NCI-H446 (cell line): ENCODE results near the gene NDUFA6.

Source experiments
- DNase-seq, 2 experiments: peaks; one replicate each; lab custom pipeline; 2025; lab: John Stamatoyannopoulos, UW

The NDUFA6 gene

GRCh38 chr22:42070517-42071422 lies 19.8 kb downstream of the NDUFA6 start, which contains the start of gene NAGA:
TSS of gene NAGA (minus strand) at chr22:42070812. CDS start at chr22:42070297, 515 bp downstream.
- DNase-seq = peak; percentile 95

DNA sequence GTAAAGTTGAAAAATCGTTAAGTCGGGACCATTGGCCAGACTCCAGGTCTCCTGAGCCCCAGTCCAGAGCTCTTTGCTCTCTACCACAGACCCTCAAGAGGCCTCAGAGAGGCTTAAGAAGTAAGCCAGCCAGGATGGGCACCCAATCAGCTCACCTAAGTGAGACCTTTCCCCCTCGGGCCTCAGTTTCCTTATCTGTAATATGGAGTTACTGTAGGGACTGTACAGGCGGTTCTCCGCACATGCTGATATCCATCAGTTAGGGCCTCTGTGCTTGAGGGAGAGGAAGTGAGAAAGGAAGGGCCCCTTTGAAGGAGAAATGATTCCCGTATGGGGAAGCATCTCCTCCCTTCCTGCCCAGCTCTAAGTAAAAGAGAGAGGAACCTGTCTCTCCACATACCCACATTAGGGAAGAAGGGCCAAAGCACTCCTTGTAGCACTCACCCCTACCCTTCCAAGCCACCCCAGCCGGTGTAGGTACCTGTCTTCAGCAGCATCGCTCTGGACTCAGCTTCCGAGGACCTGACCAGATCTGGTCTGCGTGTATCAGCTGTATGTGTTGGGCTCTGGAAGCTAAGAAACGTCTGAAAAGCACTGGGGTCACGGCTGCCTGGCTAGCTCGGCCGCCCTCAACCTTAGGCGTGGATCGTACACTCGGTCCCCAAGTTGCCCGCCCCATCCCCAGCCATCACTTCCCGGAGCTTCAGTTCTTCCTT lies 20.6 kb downstream of the NDUFA6 start:
- DNase-seq = no peak

DNA sequence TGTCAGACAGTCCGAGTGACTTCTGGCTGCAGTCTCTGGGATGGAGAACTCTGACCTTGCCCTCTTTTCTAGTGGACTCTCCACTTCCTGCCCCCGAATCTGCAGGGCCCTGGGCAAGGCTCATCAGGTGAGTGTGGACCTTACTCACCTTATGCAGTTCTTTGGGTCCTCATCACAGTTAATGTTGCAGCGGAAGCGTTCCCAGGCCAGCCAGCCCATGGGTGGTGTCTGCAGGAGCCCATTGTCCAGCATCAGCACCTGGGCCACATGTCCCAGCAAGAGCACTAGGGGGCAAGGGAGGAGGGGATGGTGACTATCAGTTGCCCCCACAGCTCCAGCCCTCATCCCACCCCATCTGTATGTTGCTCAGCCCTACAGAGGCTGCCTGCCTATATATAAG lies 22.3 kb downstream of the NDUFA6 start:
- DNase-seq = no peak

- no peak for DNase-seq
Observed at GRCh38 chr22:42067671-42068251, 22.8 kb downstream of the NDUFA6 start.

DNA sequence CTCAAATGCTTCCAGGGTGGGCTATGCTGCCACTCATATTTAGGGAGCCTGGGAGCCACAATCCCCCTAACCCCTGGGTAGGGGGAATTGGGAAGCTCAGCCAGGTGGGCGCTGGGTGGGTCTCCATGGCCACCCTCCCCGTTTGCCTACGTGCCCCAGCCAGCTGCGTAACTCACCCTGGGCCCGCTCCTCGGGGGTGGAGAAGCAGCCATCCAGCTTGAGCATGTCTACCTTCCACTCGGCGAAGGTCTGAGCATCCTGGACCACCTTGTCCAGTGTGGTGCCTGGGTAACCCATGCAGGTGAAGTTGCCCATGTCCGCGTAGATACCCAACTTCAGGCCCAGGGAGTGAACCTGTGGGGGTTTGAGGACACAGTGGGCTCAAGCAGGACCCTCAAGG lies 23.6 kb downstream of the NDUFA6 start:
- DNase-seq = no peak

DNA sequence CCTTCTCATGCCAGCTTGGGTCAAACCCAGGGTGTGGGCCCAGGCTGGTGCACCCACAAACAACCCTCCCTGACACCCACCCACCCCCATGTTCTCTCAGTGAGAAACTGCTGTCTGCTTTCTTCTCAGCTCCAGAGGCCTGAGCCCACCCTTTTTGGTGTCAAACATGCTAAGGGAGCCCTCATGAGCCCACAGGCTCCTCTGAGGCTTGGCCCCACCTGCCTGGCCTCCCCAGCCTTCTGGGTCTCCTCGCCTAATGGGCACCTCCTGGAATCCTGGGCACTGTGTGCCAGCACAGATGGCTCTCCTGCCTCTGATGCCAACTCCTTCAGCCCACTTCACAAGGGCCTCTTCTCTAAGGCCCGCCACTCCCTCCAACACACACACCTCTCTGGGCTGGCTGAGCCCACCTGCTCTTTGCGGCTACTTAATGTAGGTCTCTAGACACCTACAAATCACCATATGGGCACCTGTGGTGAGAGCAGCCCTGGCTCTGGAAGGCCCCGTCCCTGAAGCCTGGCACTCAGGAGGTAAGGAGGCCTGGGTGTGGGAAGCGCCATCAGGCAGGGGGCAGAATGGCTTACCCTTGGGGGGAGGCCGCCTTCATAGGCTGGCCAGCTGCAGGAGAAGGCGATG lies 24.3 kb downstream of the NDUFA6 start:
- no peak for DNase-seq

GRCh38 chr22:42065438-42066125 lies 25.0 kb downstream of the NDUFA6 start:
- no peak for DNase-seq

GRCh38 chr22:42064629-42065028 lies 25.9 kb downstream of the NDUFA6 start:
- no peak for DNase-seq

DNA sequence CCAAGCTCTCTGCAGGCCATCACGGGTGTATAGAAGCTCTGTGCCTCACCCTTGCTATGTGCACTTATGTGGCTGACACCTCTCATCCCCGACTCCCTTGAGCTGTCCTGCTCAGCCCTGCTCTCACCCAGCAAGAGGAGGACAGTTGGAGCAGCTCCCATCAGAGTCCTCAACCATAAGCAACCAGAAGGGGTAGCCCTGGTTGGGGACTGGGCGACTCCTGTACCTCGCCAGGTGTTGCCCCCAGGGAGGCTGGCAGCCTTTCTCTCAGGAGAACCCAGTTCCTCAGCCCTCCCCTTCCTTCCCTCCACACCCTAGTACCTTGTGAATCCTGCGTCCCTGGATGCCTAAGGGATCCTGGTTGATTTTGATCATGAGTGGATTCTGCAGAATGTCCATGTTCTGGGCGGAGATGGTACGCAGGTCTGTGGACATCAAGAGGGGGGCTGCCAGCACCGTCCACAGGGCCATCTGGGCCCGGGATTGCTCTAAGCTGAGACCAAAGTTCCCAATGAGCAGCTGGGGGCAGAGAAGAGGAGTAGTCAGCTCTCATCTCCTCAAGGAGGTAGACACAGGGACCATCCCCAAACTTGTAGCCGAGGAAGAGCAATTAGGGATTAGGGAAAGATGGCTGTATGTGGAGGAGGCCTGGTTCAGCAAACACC lies 27.9 kb downstream of the NDUFA6 start:
- no peak for DNase-seq

GRCh38 chr22:42061041-42061440 lies 29.5 kb downstream of the NDUFA6 start:
- no peak for DNase-seq

DNA sequence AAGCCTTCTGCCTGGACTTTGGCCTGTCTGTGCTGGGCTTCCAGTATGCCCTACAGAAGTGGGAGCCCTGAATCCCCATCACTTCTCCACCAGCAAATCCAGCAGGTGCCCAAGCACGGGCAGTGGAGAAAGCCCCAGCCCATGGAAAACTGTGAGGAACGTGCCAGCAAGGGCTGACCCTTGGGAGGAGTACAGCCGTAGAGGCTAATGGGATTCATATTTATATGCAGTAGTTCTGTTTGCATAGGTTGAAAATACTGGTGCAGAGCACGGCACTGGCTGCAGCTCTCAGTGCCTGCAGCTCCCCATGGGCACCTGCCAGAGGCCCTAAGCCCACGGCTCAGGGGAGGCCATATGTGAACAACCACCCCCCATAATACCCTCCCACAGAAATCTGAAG lies 30.1 kb downstream of the NDUFA6 start:
- no peak for DNase-seq

- DNase-seq = no peak
Observed at GRCh38 chr22:42056757-42057511, 33.6 kb downstream of the NDUFA6 start.

- DNase-seq = no peak
Observed at GRCh38 chr22:42052765-42053164, 37.8 kb downstream of the NDUFA6 start.

DNA sequence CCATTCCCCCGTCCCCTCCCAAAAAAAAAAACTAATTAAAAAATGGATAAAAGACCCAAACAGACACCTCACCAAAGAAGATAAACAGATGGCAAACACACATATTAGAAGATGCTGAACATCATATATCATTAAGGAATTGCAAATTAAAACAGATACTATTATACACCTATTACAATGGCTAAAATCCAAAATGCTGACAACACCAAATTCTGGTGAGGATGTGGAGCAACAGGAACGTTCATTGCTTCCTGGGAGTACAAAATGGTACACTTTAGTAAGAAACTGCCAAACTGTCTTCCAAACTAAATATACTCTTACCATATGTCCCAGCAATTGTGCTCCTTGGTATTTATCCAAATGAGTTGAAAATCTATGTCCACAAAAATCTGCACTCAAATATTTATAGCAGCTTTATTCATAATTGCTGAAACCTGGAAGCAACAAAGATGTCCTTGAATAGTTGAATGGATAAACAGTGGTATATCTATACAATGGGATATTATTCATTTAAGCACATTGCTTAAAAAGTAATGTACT lies 39.9 kb downstream of the NDUFA6 start:
- DNase-seq = no peak

DNA sequence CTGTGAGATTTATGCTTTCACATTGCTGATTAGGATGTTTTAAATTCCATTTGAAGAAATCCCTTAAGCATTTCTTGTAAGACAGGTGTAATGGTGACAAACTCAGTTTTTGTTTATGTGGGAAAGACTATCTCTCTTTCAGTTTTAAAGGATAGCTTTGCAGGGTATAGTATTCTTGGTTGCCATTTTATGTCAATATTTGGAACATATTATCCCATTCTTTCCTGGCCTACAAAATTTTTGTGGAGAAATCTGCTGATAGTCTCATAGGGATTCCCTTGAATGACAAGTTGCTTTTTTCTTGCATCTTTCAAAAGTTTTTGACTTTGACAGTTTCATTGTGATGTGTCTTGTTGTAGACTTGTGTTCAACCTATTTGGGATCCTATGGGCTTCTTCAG lies 48.8 kb downstream of the NDUFA6 start:
- no peak for DNase-seq

DNA sequence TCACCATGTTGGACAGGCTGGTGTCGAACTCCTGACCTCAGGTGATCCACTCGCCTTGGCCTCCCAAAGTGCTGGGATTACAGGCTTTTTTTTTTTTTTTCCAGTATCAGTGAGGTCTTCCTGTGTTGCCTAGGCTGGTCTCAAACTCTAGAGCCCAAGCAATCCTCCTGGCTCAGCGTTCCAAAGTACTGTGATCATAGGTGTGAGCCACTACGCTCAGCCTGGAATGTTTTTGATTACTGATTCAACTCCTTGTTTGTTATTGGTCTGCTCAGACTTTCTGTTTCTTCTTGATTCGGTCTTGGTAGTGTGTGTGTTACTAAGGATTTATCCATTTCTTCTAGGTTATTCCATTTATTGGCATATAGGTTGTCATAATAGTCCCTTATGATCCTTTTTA lies 51.3 kb downstream of the NDUFA6 start:
- DNase-seq = no peak
